A549 (cell line): ENCODE results near the gene NRXN3.

ENCODE experiments used
- EP300 ChIP-seq, 2 experiments: fragments of >200 bp; sonication (Bioruptor Twin); formaldehyde crosslinking; IDR thresholded peaks; 2 replicates in 1 of 2; 3 replicates in 1 of 2; pipeline ENCODE4 v1.6.1; 2016 to 2017
- FOSL2 ChIP-seq, 2 experiments: fragments of 450-650 bp in 1 of 2; fragments of >200 bp in 1 of 2; sonication (Bioruptor Twin) in 1 of 2; formaldehyde crosslinking; IDR thresholded peaks; 2 replicates each; pipeline versions ENCODE4 v1.5.0 to v1.6.1; 2016 to 2020; ENCODE audit warnings: mild to moderate bottlenecking in 1 of 2, moderate library complexity in 1 of 2
- KDM1A ChIP-seq: fragments of 200-600 bp; sonication (generic); IDR thresholded peaks from 2 replicates; pipeline ENCODE4 v1.6.1; 2016; ENCODE audit warnings: low read depth, mild to moderate bottlenecking
- KDM5A ChIP-seq: fragments of 200-600 bp; sonication (generic); IDR thresholded peaks from 2 replicates; pipeline ENCODE4 v1.6.1; 2016; ENCODE audit warnings: antibody characterized with exemption, mild to moderate bottlenecking
- POLR2A ChIP-seq: IDR thresholded peaks from 2 replicates; pipeline ENCODE4 v1.6.1; 2012; ENCODE audit warnings: mild to moderate bottlenecking, low read length
- RAD21 ChIP-seq, 2 experiments: fragments of >200 bp in 1 of 2; sonication (Bioruptor Twin) in 1 of 2; formaldehyde crosslinking in 1 of 2; IDR thresholded peaks in 1 of 2; conservative IDR thresholded peaks in 1 of 2; 2 replicates in 1 of 2; 3 replicates in 1 of 2; pipeline ENCODE4 v1.6.1; 2012 to 2018; ENCODE audit warnings: inconsistent platforms in 1 of 2
- RARB ChIP-seq: fragments of 250-450 bp; sonication (Bioruptor Pico); IDR thresholded peaks from 2 replicates; pipeline ENCODE4 v1.8.0; 2021; ENCODE audit warnings: mild to moderate bottlenecking, moderate library complexity
- SMC3 ChIP-seq: fragments of >200 bp; sonication (Bioruptor Twin); formaldehyde crosslinking; IDR thresholded peaks from 3 replicates; pipeline ENCODE4 v1.6.1; 2018; ENCODE audit warnings: inconsistent platforms
- TF ChIP-seq, protein P1 (sequence below): fragments of >200 bp; sonication (Bioruptor Twin); formaldehyde crosslinking; IDR thresholded peaks from 3 replicates; pipeline ENCODE4 v1.5.1; 2016
- TF ChIP-seq, protein P2 (sequence below): fragments of 450-650 bp; IDR thresholded peaks from 2 replicates; pipeline ENCODE4 v1.6.1; 2014; ENCODE audit warnings: antibody characterized with exemption
- TF ChIP-seq, protein P3 (sequence below): IDR thresholded peaks from 2 replicates; pipeline ENCODE4 v1.6.1; 2012

DNA sequence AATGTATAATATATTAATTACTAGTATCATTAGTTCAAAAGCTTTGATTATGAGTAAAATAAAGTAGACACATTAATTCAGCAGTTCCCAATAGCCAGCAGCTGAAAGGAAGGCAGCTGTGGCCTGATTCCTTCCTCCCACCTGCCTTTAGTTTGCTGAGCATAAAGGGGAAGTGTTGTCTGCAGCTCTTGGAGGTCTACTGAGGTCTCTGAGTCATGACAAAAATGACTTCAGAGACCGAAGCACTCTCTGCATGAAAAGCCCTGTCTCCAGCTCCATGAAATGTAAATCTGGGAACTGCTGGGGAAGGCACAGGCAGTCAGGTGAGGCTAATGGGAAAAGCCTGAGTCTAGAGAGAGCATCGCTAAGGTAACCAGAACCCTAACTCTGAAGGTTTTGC lies 165.4 kb downstream of the NRXN3 start:
- no peak for TF ChIP-seq FOSL2 (IDR thresholded peaks at IDR 0.05)
- TF ChIP-seq FOSL2 (CRISPR knock-in tag; IDR thresholded peaks at IDR 0.05), result no peak
- TF ChIP-seq KDM5A, result no peak
- no peak for TF ChIP-seq RAD21 (conservative IDR thresholded peaks at IDR 0.05 in 1 of 2, IDR thresholded peaks at IDR 0.05 in 1 of 2)
- TF ChIP-seq, protein P1, sequence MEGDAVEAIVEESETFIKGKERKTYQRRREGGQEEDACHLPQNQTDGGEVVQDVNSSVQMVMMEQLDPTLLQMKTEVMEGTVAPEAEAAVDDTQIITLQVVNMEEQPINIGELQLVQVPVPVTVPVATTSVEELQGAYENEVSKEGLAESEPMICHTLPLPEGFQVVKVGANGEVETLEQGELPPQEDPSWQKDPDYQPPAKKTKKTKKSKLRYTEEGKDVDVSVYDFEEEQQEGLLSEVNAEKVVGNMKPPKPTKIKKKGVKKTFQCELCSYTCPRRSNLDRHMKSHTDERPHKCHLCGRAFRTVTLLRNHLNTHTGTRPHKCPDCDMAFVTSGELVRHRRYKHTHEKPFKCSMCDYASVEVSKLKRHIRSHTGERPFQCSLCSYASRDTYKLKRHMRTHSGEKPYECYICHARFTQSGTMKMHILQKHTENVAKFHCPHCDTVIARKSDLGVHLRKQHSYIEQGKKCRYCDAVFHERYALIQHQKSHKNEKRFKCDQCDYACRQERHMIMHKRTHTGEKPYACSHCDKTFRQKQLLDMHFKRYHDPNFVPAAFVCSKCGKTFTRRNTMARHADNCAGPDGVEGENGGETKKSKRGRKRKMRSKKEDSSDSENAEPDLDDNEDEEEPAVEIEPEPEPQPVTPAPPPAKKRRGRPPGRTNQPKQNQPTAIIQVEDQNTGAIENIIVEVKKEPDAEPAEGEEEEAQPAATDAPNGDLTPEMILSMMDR, result no peak
- TF ChIP-seq, protein P2, sequence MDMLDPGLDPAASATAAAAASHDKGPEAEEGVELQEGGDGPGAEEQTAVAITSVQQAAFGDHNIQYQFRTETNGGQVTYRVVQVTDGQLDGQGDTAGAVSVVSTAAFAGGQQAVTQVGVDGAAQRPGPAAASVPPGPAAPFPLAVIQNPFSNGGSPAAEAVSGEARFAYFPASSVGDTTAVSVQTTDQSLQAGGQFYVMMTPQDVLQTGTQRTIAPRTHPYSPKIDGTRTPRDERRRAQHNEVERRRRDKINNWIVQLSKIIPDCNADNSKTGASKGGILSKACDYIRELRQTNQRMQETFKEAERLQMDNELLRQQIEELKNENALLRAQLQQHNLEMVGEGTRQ, result no peak
- TF ChIP-seq EP300 (IDR thresholded peaks at IDR 0.05), result no peak
- no peak for TF ChIP-seq KDM1A
- TF ChIP-seq RARB (CRISPR knock-in tag), result no peak
- no peak for TF ChIP-seq POLR2A
- TF ChIP-seq, protein P3, sequence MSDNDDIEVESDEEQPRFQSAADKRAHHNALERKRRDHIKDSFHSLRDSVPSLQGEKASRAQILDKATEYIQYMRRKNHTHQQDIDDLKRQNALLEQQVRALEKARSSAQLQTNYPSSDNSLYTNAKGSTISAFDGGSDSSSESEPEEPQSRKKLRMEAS, result no peak
- no peak for TF ChIP-seq SMC3
